ENCODE results near the gene FKBP1A.

DNA sequence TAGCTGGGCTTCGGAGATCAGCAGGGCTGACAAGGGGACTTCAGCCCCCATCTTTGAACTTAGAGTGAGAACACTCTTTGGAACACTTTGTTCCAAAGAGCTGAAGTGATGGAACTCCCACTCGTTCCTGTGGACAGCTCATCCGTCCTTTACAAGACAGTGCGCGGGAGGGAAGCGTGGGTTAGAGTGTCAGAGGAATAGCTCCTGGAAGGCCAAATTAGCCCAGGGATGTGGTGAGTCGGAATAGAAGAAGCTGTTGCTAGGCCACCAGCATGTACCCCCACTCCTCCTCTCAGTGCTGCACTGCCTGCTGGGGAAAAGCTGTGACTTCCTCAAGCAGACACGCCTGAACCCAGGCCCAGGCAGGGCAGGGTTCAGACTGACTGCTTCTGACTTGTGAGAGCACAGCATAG lies 65.6 kb downstream of the FKBP1A start:
- TF ChIP-seq, protein P1, sequence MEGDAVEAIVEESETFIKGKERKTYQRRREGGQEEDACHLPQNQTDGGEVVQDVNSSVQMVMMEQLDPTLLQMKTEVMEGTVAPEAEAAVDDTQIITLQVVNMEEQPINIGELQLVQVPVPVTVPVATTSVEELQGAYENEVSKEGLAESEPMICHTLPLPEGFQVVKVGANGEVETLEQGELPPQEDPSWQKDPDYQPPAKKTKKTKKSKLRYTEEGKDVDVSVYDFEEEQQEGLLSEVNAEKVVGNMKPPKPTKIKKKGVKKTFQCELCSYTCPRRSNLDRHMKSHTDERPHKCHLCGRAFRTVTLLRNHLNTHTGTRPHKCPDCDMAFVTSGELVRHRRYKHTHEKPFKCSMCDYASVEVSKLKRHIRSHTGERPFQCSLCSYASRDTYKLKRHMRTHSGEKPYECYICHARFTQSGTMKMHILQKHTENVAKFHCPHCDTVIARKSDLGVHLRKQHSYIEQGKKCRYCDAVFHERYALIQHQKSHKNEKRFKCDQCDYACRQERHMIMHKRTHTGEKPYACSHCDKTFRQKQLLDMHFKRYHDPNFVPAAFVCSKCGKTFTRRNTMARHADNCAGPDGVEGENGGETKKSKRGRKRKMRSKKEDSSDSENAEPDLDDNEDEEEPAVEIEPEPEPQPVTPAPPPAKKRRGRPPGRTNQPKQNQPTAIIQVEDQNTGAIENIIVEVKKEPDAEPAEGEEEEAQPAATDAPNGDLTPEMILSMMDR (IDR thresholded peaks at IDR 0.05): no peak
- TF ChIP-seq POLR2A (IDR thresholded peaks at IDR 0.05): peak in 1 of 2 donors; percentile 45
